NCI-H748 (cell line): ENCODE measurements around the gene SGMS1.
"Not testable (repeated sequence)": the region's sequence is repeated elsewhere in the genome, so short reads cannot be mapped to it uniquely, and the experiment has no call there.

Experiments used
- DNase-seq: peaks from one replicate; lab custom pipeline; 2025; ENCODE audit not compliant: unreplicated experiment; lab: John Stamatoyannopoulos, UW

SGMS1 gene

GRCh38 chr10:50560370-50560769 lies 63.4 kb downstream of the SGMS1 start:
- no peak for DNase-seq

GRCh38 chr10:50558371-50558770 lies 65.4 kb downstream of the SGMS1 start:
- no peak for DNase-seq

GRCh38 chr10:50557130-50557682 lies 66.5 kb downstream of the SGMS1 start:
- no peak for DNase-seq

- no peak for DNase-seq
Observed at GRCh38 chr10:50556237-50557120, 67.3 kb downstream of the SGMS1 start.

- no peak for DNase-seq
Observed at GRCh38 chr10:50554995-50555568, 68.7 kb downstream of the SGMS1 start.

- no peak for DNase-seq
Observed at GRCh38 chr10:50554376-50554994, 69.3 kb downstream of the SGMS1 start.

- peak; percentile 1 for DNase-seq
Observed at GRCh38 chr10:50552771-50553535, 70.8 kb downstream of the SGMS1 start.

GRCh38 chr10:50552308-50552707 lies 71.4 kb downstream of the SGMS1 start:
- DNase-seq = no peak

- no peak for DNase-seq
Observed at GRCh38 chr10:50551894-50552293, 71.9 kb downstream of the SGMS1 start.

- no peak for DNase-seq
Observed at GRCh38 chr10:50550291-50550839, 73.4 kb downstream of the SGMS1 start.

- not testable (repeated sequence) for DNase-seq
Observed at GRCh38 chr10:50549186-50549585, 74.6 kb downstream of the SGMS1 start.

GRCh38 chr10:50548481-50548880 lies 75.3 kb downstream of the SGMS1 start:
- not testable (repeated sequence) for DNase-seq

GRCh38 chr10:50546287-50546686 lies 77.5 kb downstream of the SGMS1 start:
- DNase-seq = not testable (repeated sequence)

GRCh38 chr10:50545846-50546245 lies 77.9 kb downstream of the SGMS1 start:
- no peak for DNase-seq

- no peak for DNase-seq
Observed at GRCh38 chr10:50544857-50545429, 78.8 kb downstream of the SGMS1 start.

- no peak for DNase-seq
Observed at GRCh38 chr10:50544095-50544856, 79.5 kb downstream of the SGMS1 start.

GRCh38 chr10:50542871-50543270 lies 80.9 kb downstream of the SGMS1 start:
- no peak for DNase-seq

- DNase-seq = no peak
Observed at GRCh38 chr10:50541921-50542320, 81.8 kb downstream of the SGMS1 start.

GRCh38 chr10:50541317-50541716 lies 82.4 kb downstream of the SGMS1 start:
- DNase-seq = no peak

GRCh38 chr10:50540826-50541122 lies 83.0 kb downstream of the SGMS1 start:
- no peak for DNase-seq
